SJCRH30 (cell line): ENCODE data around the gene TTC9B. TPM values are rescaled to one million over a fixed set of nuclear protein-coding genes. Genes with fewer than 3 reads are reported as not detected.

ENCODE experiments used
- DNase-seq, 2 experiments: peaks; one replicate each; pipeline ENCODE4 v3.0.0-alpha.2; 2015 to 2020
- H3K27ac ChIP-seq: fragments of 250-450 bp; sonication (Bioruptor Pico); 2 replicates; pipeline ENCODE4 v1.5.1; 2020; ENCODE audit warnings: mild to moderate bottlenecking, moderate library complexity
- H3K27me3 ChIP-seq: fragments of 250-450 bp; sonication (Bioruptor Pico); 2 replicates; pipeline ENCODE4 v1.5.1; 2020; ENCODE audit warnings: mild to moderate bottlenecking, moderate library complexity
- H3K36me3 ChIP-seq: fragments of 250-450 bp; sonication (Bioruptor Pico); 2 replicates; pipeline ENCODE4 v1.5.1; 2020; ENCODE audit warnings: mild to moderate bottlenecking, moderate library complexity
- H3K4me1 ChIP-seq: fragments of 250-450 bp; sonication (Bioruptor Pico); 2 replicates; pipeline ENCODE4 v1.5.1; 2020; ENCODE audit warnings: mild to moderate bottlenecking, moderate library complexity
- H3K4me3 ChIP-seq: fragments of 250-450 bp; sonication (Bioruptor Pico); 2 replicates; pipeline ENCODE4 v1.5.1; 2020; ENCODE audit warnings: mild to moderate bottlenecking, moderate library complexity
- H3K9me3 ChIP-seq: fragments of 250-450 bp; sonication (Bioruptor Pico); replicated peaks from 2 replicates; pipeline ENCODE4 v1.5.1; 2020; ENCODE audit warnings: mild to moderate bottlenecking, moderate library complexity
- total RNA-seq: library from RNA; depleted of rRNA; stranded (reverse); fragments of >200 nt; shearing (Covaris generic); gene quantifications from 2 replicates; pipeline ENCODE4 v1.2.3, GENCODE V29; 2014

Gene TTC9B
- total RNA-seq, 1 experiment from 2014 or later = not detected

- no peaks in the 10 kb centered on the region for H3K27me3 ChIP-seq
- no peak for DNase-seq
- no peak overlapping the region for H3K4me3 ChIP-seq
- H3K36me3 ChIP-seq = peaks cover 27% of the 10 kb centered on the region
- no peaks in the 10 kb centered on the region for H3K9me3 ChIP-seq
- H3K27ac ChIP-seq = no peak overlapping the region
- H3K4me1 ChIP-seq = no peaks in the 10 kb centered on the region
These were observed 23.7 kb upstream of the TTC9B start for GRCh38 chr19:40241809-40242384.

GRCh38 chr19:40241125-40241808, 23.1 kb upstream of the TTC9B start:
- Histone ChIP-seq H3K27me3 (no peaks in the 10 kb centered on the region), H3K27ac (no peak overlapping the region), H3K9me3 (no peaks in the 10 kb centered on the region), H3K4me3 (no peak overlapping the region), H3K36me3 (peaks cover 31% of the 10 kb centered on the region), H3K4me1 (no peaks in the 10 kb centered on the region)
- DNase-seq = no peak

GRCh38 chr19:40240332-40240731, 22.1 kb upstream of the TTC9B start:
- H3K4me3 ChIP-seq = no peak overlapping the region
- H3K27me3 ChIP-seq = no peaks in the 10 kb centered on the region
- H3K9me3 ChIP-seq = no peaks in the 10 kb centered on the region
- no peak overlapping the region for H3K27ac ChIP-seq
- peaks cover 41% of the 10 kb centered on the region for H3K36me3 ChIP-seq
- no peak for DNase-seq
- H3K4me1 ChIP-seq = no peaks in the 10 kb centered on the region

GRCh38 chr19:40239415-40240226, 21.4 kb upstream of the TTC9B start:
- H3K27ac ChIP-seq = no peak overlapping the region
- H3K36me3 ChIP-seq = peaks cover 46% of the 10 kb centered on the region
- H3K9me3 ChIP-seq = no peaks in the 10 kb centered on the region
- no peaks in the 10 kb centered on the region for H3K4me1 ChIP-seq
- H3K27me3 ChIP-seq = no peaks in the 10 kb centered on the region
- H3K4me3 ChIP-seq = no peak overlapping the region
- DNase-seq = no peak

- Histone ChIP-seq H3K4me1 (no peaks in the 10 kb centered on the region), H3K4me3 (no peak overlapping the region), H3K27ac (no peak overlapping the region), H3K36me3 (peaks cover 47% of the 10 kb centered on the region), H3K9me3 (no peaks in the 10 kb centered on the region), H3K27me3 (no peaks in the 10 kb centered on the region)
- DNase-seq = no peak
These were observed 20.6 kb upstream of the TTC9B start for GRCh38 chr19:40238775-40239174.

GRCh38 chr19:40237791-40238190, 19.6 kb upstream of the TTC9B start:
- no peak overlapping the region for H3K4me3 ChIP-seq
- no peak overlapping the region for H3K27ac ChIP-seq
- DNase-seq = no peak
- H3K27me3 ChIP-seq = no peaks in the 10 kb centered on the region
- H3K9me3 ChIP-seq = no peaks in the 10 kb centered on the region
- peaks cover 47% of the 10 kb centered on the region for H3K36me3 ChIP-seq
- no peaks in the 10 kb centered on the region for H3K4me1 ChIP-seq

GRCh38 chr19:40236366-40236765, 18.2 kb upstream of the TTC9B start:
- DNase-seq = no peak
- Histone ChIP-seq H3K9me3 (no peaks in the 10 kb centered on the region), H3K27me3 (no peaks in the 10 kb centered on the region), H3K4me3 (no peak overlapping the region), H3K27ac (no peak overlapping the region), H3K4me1 (no peaks in the 10 kb centered on the region), H3K36me3 (peaks cover 45% of the 10 kb centered on the region)

GRCh38 chr19:40236026-40236355, 17.8 kb upstream of the TTC9B start:
- Histone ChIP-seq H3K36me3 (peaks cover 45% of the 10 kb centered on the region), H3K4me1 (no peaks in the 10 kb centered on the region), H3K4me3 (no peak overlapping the region), H3K27ac (no peak overlapping the region), H3K27me3 (no peaks in the 10 kb centered on the region), H3K9me3 (no peaks in the 10 kb centered on the region)
- no peak for DNase-seq

GRCh38 chr19:40235238-40236025, 17.2 kb upstream of the TTC9B start:
- Histone ChIP-seq H3K27ac (no peak overlapping the region), H3K9me3 (no peaks in the 10 kb centered on the region), H3K4me3 (no peak overlapping the region), H3K27me3 (no peaks in the 10 kb centered on the region), H3K4me1 (no peaks in the 10 kb centered on the region), H3K36me3 (peaks cover 43% of the 10 kb centered on the region)
- no peak for DNase-seq

GRCh38 chr19:40234429-40235237, 16.4 kb upstream of the TTC9B start:
- peaks cover 42% of the 10 kb centered on the region for H3K36me3 ChIP-seq
- DNase-seq = no peak
- no peaks in the 10 kb centered on the region for H3K9me3 ChIP-seq
- no peak overlapping the region for H3K27ac ChIP-seq
- H3K4me1 ChIP-seq = peaks cover 1% of the 10 kb centered on the region
- H3K27me3 ChIP-seq = no peaks in the 10 kb centered on the region
- no peak overlapping the region for H3K4me3 ChIP-seq

GRCh38 chr19:40233811-40234389, 15.7 kb upstream of the TTC9B start:
- Histone ChIP-seq H3K4me1 (peaks cover 9% of the 10 kb centered on the region), H3K27ac (no peak overlapping the region), H3K9me3 (no peaks in the 10 kb centered on the region), H3K4me3 (no peak overlapping the region), H3K27me3 (no peaks in the 10 kb centered on the region), H3K36me3 (peaks cover 36% of the 10 kb centered on the region)
- DNase-seq = no peak

- H3K9me3 ChIP-seq = no peaks in the 10 kb centered on the region
- DNase-seq = no peak
- peaks cover 31% of the 10 kb centered on the region for H3K36me3 ChIP-seq
- no peak overlapping the region for H3K27ac ChIP-seq
- H3K4me1 ChIP-seq = peaks cover 12% of the 10 kb centered on the region
- no peaks in the 10 kb centered on the region for H3K27me3 ChIP-seq
- H3K4me3 ChIP-seq = no peak overlapping the region
These were observed 15.0 kb upstream of the TTC9B start for GRCh38 chr19:40232949-40233810.

- H3K4me1 ChIP-seq = peaks cover 12% of the 10 kb centered on the region
- no peaks in the 10 kb centered on the region for H3K9me3 ChIP-seq
- no peak overlapping the region for H3K27ac ChIP-seq
- DNase-seq = no peak
- no peaks in the 10 kb centered on the region for H3K27me3 ChIP-seq
- no peak overlapping the region for H3K4me3 ChIP-seq
- peaks cover 26% of the 10 kb centered on the region for H3K36me3 ChIP-seq
These were observed 14.3 kb upstream of the TTC9B start for GRCh38 chr19:40232479-40232878.
